Jurkat, Clone E6-1 (cell line): ENCODE results near the gene KMT2A.
"Not testable (repeated sequence)": the region's sequence is repeated elsewhere in the genome, so short reads cannot be mapped to it uniquely, and the experiment has no call there.

Experiments used
- DNase-seq: peaks from one replicate; pipeline ENCODE4 v3.0.0-alpha.2; 2011; ENCODE audit warnings: low read depth, low spot score
- H3K4me3 ChIP-seq: 2 replicates; pipeline ENCODE4 v1.5.1; 2011; ENCODE audit warnings: mild to moderate bottlenecking, low read length, control low read depth, moderate library complexity

Gene KMT2A

DNA sequence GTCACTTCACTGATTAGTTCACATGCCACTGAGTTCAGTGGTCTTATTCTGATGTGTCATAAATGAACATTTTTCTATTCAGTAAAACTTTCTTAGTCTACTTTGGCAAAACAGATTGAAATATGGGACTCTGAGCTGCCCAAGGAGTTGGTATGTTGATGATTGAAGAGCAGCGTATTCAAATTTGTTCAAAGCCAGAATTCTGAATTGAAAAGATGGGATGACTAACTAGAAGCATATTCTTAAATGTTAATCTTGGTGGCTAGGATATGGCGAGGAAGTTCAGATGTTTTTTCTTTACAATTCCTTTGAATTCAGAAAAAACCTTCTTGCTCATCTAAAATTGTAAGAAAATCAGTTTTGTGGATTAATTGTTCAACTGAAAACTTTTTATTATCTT is 34.7 kb downstream of the KMT2A start:
- no peak for DNase-seq
- no peak overlapping the region for H3K4me3 ChIP-seq

DNA sequence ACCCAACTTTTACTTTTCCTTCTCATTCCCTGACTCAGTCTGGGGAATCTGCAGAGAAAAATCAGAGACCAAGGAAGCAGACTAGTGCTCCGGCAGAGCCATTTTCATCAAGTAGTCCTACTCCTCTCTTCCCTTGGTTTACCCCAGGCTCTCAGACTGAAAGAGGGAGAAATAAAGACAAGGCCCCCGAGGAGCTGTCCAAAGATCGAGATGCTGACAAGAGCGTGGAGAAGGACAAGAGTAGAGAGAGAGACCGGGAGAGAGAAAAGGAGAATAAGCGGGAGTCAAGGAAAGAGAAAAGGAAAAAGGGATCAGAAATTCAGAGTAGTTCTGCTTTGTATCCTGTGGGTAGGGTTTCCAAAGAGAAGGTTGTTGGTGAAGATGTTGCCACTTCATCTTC is 37.2 kb downstream of the KMT2A start:
- no peak for DNase-seq
- H3K4me3 ChIP-seq, result no peak overlapping the region

DNA sequence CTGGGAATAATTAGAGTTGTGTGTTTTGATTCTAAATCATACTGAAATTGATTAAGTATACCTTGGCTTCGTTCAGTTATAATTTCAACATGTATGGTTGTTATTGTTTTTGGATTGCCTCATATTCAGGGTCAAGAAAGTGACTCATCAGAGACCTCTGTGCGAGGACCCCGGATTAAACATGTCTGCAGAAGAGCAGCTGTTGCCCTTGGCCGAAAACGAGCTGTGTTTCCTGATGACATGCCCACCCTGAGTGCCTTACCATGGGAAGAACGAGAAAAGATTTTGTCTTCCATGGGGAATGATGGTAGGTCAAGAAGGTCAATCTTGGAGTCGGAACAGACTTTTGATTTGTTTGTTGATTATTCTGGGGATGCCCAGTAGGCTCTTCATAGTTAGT is 40.4 kb downstream of the KMT2A start:
- H3K4me3 ChIP-seq, result no peak overlapping the region
- DNase-seq, result no peak

DNA sequence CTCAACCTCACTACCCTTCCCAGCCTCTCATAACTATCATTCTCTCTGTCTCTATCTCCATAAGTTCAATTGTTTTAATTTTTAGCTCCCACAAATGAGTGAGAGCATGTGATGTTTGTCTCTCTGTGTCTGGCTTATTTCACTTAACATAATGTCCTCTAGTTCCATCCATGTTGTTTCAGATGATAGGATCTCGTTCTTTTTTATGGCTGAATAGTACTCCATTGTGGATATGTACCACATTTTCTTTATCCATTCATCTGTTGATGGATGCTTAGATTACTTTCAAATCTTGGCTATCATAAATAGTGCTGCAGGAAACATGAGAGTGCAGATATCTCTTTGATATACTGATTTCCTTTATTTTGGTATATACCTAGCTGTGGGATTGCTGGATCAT is 44.9 kb downstream of the KMT2A start:
- H3K4me3 ChIP-seq, DNase-seq: not testable (repeated sequence)

DNA sequence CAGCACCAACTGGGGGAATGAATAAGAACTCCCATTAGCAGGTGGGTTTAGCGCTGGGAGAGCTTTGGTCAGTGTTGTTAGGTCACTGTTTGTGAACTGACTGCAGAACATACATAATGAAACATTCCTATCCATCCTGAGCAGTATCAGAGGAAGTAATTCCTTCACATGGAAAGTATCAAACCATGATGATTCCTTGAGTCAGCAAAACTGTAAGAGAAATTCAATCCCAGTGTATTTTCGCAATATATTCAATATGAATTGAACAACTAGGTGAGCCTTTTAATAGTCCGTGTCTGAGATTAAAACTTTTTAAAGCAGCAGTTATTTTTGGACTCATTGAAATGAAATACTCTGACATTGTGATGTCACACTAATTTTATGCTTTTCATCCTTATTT is 48.1 kb downstream of the KMT2A start:
- H3K4me3 ChIP-seq, result no peak overlapping the region
- no peak for DNase-seq

- DNase-seq, result peak; percentile 21
- H3K4me3 ChIP-seq, result no peak overlapping the region
Observed at GRCh38 chr11:118485273-118485672, 49.0 kb downstream of the KMT2A start.

DNA sequence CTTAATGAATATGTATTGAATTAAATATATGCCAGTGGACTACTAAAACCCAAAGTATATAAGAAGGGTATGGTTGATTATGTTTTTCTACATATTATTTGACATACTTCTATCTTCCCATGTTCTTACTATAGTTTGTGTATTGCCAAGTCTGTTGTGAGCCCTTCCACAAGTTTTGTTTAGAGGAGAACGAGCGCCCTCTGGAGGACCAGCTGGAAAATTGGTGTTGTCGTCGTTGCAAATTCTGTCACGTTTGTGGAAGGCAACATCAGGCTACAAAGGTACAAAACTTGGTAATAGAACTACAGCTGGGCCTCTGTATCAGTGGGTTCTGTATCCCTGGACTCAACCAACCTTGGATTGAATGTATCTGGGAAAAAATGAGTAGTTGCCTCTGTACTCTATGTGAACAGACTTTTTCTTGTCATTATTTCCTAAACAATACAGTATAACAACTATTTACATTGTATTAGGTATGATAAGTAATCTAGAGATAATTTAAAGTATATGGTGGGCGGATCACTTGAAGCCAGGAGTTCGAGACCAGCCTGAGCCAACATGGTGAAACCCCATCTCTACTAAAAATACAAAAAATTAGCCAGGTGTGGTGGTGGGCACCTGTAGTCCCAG is 52.3 kb downstream of the KMT2A start:
- DNase-seq, result peak; percentile 78
- H3K4me3 ChIP-seq, result no peak overlapping the region

DNA sequence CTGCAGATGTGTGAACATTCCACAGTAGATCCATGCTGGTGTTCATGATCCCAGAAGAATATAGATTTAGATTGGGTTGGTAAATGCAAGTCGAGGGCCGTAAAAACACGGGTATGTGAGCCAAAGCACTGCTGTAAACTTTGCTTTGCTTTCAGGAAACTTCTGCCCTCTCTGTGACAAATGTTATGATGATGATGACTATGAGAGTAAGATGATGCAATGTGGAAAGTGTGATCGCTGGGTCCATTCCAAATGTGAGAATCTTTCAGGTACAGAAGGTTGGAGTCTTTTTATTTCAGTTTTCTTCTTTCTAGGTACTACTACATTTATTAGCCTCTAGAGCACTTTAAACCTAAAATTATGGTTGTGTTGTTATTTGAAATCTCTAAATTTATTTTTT is 54.7 kb downstream of the KMT2A start:
- no peak for DNase-seq
- no peak overlapping the region for H3K4me3 ChIP-seq

DNA sequence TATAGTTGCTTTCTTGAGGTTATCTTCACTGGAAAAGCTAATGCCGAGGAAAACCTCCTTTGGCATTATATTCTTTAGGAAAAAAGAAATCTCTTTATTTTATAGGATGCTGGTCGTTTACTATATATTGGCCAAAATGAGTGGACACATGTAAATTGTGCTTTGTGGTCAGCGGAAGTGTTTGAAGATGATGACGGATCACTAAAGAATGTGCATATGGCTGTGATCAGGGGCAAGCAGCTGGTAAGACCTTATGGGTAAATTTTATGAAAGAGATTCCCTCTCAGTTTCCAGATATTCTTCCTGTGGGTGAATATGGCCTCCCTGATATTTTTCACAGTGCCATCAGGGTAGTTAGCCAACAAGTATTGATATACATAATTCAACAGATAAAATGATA is 61.5 kb downstream of the KMT2A start:
- no peak overlapping the region for H3K4me3 ChIP-seq
- no peak for DNase-seq

- H3K4me3 ChIP-seq, result no peak overlapping the region
- DNase-seq, result no peak
Observed at GRCh38 chr11:118503216-118503615, 66.9 kb downstream of the KMT2A start.

DNA sequence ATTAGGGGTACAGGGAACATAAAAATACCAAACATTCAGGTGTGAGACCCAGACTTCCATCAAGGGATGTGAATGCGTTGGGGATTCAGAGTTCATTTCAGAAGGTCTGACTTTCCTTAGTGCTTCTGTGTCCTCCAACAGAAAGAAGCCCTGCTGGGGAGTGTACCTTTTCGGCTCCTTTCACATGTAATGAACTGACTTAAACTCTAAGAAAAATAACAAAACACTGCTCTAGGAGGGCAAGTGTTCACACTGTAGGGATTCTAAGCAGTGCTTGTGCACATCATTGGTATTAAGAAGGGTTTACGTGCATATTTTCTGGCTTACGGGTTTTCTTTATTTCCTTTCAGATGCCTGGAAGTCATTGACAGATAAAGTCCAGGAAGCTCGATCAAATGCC is 75.3 kb downstream of the KMT2A start:
- H3K4me3 ChIP-seq, result no peak overlapping the region
- DNase-seq, result no peak

- no peak for DNase-seq
- H3K4me3 ChIP-seq, result no peak overlapping the region
Observed at GRCh38 chr11:118514103-118514502, 77.8 kb downstream of the KMT2A start.

DNA sequence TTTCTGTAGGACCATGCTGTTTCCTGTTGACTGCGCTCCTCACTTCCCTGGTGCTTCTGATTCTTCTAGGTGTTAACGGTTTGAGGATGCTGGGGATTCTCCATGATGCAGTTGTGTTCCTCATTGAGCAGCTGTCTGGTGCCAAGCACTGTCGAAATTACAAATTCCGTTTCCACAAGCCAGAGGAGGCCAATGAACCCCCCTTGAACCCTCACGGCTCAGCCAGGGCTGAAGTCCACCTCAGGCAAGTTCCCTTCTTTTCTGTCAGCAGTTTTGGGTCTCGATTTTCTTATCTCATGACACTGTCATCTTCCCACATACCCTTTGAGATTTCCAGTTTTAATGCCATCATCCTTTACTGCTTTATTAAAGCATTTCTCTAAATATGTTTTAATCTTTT is 83.3 kb downstream of the KMT2A start:
- no peak overlapping the region for H3K4me3 ChIP-seq
- DNase-seq, result no peak

- no peak overlapping the region for H3K4me3 ChIP-seq
- no peak for DNase-seq
Observed at GRCh38 chr11:118521892-118522311, 85.6 kb downstream of the KMT2A start.

GRCh38 chr11:118522571-118523072 is 86.3 kb downstream of the KMT2A start:
- no peak overlapping the region for H3K4me3 ChIP-seq
- DNase-seq, result no peak

GRCh38 chr11:118524356-118524755 is 88.1 kb downstream of the KMT2A start:
- DNase-seq, result no peak
- no peak overlapping the region for H3K4me3 ChIP-seq

DNA sequence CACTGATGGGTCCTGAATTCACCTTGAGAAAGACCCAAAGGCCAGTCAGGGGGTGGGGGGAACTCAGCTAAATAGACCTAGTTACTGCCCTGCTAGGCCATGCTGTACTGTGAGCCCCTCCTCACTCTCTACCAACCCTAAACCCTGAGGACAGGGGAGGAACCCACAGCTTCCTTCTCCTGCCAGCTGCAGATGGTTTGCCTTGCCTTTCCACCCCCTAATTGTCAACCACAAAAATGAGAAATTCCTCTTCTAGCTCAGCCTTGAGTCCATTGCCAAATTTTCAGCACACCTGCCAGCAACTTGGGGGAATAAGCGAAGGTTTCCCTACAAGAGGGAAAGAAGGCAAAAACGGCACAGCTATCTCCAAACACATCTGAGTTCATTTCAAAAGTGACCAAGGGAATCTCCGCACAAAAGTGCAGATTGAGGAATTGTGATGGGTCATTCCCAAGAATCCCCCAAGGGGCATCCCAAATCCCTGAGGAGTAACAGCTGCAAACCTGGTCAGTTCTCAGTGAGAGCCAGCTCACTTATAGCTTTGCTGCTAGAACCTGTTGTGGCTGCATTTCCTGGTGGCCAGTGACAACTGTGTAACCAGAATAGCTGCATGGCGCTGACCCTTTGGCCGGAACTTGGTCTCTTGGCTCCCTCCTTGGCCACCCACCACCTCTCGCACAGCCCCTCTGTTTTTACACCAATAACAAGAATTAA is 88.6 kb downstream of the KMT2A start:
- peak; percentile 56 for DNase-seq
- H3K4me3 ChIP-seq, result no peak overlapping the region

DNA sequence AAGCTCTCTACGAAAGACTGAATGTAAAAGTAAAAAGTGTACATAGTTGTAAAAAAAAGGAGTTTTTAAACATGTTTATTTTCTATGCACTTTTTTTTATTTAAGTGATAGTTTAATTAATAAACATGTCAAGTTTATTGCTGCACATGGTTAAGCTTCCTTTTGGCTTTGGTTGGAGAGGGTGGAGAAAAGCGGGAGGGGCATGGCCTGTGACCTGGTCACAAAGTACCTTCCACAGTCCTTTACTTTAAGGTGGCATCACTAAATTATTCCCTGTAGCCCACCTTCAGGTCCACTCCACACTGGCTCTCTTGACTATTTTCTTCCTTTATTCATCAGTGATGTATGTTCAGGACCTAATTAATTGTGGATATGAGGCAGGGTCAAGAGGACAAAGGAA is 90.4 kb downstream of the KMT2A start:
- H3K4me3 ChIP-seq, result no peak overlapping the region
- no peak for DNase-seq

DNA sequence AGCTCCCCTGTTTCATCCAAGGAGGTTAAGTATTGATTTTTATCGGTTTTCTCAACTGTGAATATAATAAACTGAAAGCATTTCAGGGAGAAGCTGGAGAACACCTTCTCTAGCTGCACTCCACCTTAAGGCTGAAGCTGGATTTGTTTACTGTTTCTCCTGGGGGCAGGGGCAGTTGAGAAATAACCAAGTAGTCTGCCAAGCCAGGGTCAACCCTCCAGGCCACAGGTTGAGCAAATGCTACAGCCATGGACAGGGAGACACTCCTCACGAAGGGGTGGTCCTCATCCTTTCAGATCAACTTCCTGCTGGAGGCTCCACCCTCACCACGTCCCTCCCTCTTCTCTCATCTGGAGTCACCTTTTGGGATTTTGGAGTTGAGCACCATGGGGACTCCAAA is 90.8 kb downstream of the KMT2A start, which contains the start of gene TTC36:
TSS of gene TTC36 (plus strand) at position 366 of the 400 bp plus-strand sequence. CDS start at position 387, 21 bp downstream.
- no peak for DNase-seq
- H3K4me3 ChIP-seq, result no peak within 1 kb of the TSS

DNA sequence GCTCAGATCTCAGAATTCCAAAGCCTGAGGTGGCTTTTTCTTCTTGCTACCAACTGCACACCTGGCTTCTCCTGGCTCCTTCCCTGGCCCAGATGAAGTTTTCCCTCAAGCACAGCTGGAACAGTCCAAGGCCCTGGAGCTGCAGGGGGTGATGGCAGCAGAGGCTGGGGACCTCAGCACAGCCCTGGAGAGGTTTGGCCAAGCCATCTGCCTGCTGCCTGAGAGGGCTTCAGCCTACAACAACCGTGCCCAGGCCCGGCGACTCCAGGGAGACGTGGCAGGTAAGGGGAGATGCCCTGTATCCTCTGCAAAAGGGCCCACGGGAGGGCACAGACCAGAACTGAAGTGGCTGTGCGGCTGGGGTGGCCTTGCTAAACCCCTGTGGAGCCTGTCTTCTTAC is 92.2 kb downstream of the KMT2A start:
- H3K4me3 ChIP-seq, result no peak overlapping the region
- no peak for DNase-seq
